ENCODE results near the gene SEMA3B. TPM values are rescaled to one million over a fixed set of nuclear protein-coding genes. Genes with fewer than 3 reads are reported as not detected.
A peak's percentile ranks its signal among the peaks of the same experiment; 100 is the strongest.

Gene SEMA3B
- total RNA-seq, 1 experiment from 2014 or later: 6.4 TPM

- Histone ChIP-seq H3K18ac (ENCODE audit: insufficient read length, low read depth, low read length) (peak overlapping the region; percentile 29), H3K14ac (ENCODE audit: insufficient read depth, low read length) (no peak overlapping the region; the same call in 1 of the 2 replicates), H2BK15ac (ENCODE audit: low read depth, low read length) (no peak overlapping the region), H3T11ph (ENCODE audit: low read length) (no peak overlapping the region), H3K4ac (ENCODE audit: low read depth, low read length) (no peak overlapping the region), H3K27me3 (ENCODE audit: insufficient read depth, low read length) (no peaks in the 10 kb centered on the region), H4K5ac (ENCODE audit: insufficient read length, low read depth, low read length) (no peak overlapping the region), H3K23ac (ENCODE audit: insufficient read length, low read depth, low read length) (no peak overlapping the region), H3K4me1 (ENCODE audit: insufficient read depth, low read length) (no peaks in the 10 kb centered on the region), H2AFZ (ENCODE audit: low read length) (no peak overlapping the region), H3K9me3 (ENCODE audit: control insufficient read depth, low read depth, low read length) (no peaks in the 10 kb centered on the region), H2BK12ac (ENCODE audit: insufficient read length, low read depth, low read length) (no peak overlapping the region), H3K27ac (ENCODE audit: insufficient read length, low read depth, low read length) (no peak overlapping the region), H4K20me1 (ENCODE audit: control insufficient read depth, insufficient read depth, insufficient read length) (no peaks in the 10 kb centered on the region), H3K56ac (ENCODE audit: insufficient read length, low read depth, low read length) (no peak overlapping the region), H3K9ac (ENCODE audit: extremely low read depth, insufficient read length, low read length) (no peak overlapping the region), H2AK5ac (ENCODE audit: insufficient read length, low read length) (no peak overlapping the region), H4K91ac (ENCODE audit: insufficient read length, low read depth, low read length) (no peak overlapping the region), H4K8ac (replicated peaks; ENCODE audit: insufficient read length, low read depth, low read length) (no peak overlapping the region), H2BK120ac (ENCODE audit: low read depth, low read length, poor library complexity, severe bottlenecking) (no peak overlapping the region), H2BK5ac (ENCODE audit: insufficient read length, low read length) (no peak overlapping the region), H3K4me2 (ENCODE audit: insufficient read depth, insufficient read length, low read length) (no peak overlapping the region), H2BK20ac (ENCODE audit: low read depth, low read length, poor library complexity, severe bottlenecking) (no peak overlapping the region), H3K79me2 (ENCODE audit: insufficient read depth, low read length) (no peaks in the 10 kb centered on the region), H3K79me1 (ENCODE audit: insufficient read depth, low read depth, low read length, poor library complexity, severe bottlenecking) (no peaks in the 10 kb centered on the region), H3K23me2 (ENCODE audit: insufficient read length, low read depth, low read length, poor library complexity, severe bottlenecking) (no peaks in the 10 kb centered on the region)
- peak; percentile 92 for DNase-seq
- H3K4me1 Mint-ChIP-seq: peaks cover 5 to 12% of the 10 kb centered on the region in 2 experiments
- H3K36me3 Mint-ChIP-seq (ENCODE audit: insufficient read depth in 1 of 3, low read depth in 3 of 3): no peaks in the 10 kb centered on the region
- WGBS (ENCODE audit: extremely low coverage, insufficient read length, low lambda C conversion rate): no CpG with 5 or more reads among the region's 12 CpGs
- peaks cover 0 to 4% of the 10 kb centered on the region in 2 experiments; a peak in 1 of 5 replicates for H3K9me3 Mint-ChIP-seq
- TF ChIP-seq CTCF (conservative IDR thresholded peaks at IDR 0.05): peak; percentile 70
- no peak overlapping the region for H3K27ac Mint-ChIP-seq
- H3K27me3 Mint-ChIP-seq (ENCODE audit: low read depth): peaks cover 28% of the 10 kb centered on the region
- H3K4me3 Mint-ChIP-seq: no peak overlapping the region
Observed at GRCh38 chr3:50221411-50222168, 47.4 kb upstream of the SEMA3B start.
